ENCODE measurements around the gene PAQR5.

DNA sequence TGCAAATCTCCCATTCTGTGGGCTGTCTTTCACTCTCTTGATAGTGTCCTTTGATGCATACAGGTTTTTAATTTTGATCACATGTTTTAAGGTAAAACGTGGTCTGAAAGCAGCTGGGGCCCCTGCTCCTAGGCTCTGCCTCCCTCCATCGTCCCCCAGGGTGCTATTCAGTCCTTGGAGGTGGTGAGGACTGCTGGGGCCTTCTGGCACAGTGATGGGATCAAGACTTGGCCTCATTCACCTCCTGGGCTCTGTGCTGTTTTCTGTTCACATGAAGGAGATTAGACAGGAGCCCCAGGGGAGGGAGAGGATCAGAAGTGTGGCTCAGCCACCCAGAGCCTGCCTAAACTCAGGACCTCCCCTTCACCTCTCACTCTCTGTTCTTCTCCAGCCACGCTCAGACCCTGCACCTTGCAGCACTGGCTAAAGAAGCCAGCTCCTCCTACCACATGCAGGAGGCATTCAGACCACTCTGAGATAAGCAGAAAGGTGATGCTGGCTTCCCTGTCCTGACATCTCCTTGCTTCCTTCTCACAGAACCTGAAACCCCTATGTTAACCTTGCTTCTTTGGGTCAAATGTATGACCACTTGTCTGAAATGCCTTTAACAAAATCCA, 43.9 kb downstream of the PAQR5 start:
- no peak for TF ChIP-seq POLR2AphosphoS5 (IDR thresholded peaks at IDR 0.05; ENCODE audit: borderline replicate concordance, low read depth, low read length)
- TF ChIP-seq EZH2 (IDR thresholded peaks at IDR 0.05), result no peak
- no peak for TF ChIP-seq FOXP2 (optimal IDR thresholded peaks at IDR 0.05; ENCODE audit: control extremely low read depth, extremely low read length, insufficient read depth)

Measured in SK-N-MC (cell line).